WTC11 (cell line): ENCODE results near the gene SEMA6B. TPM values are rescaled to one million over a fixed set of nuclear protein-coding genes. Genes with fewer than 3 reads are reported as not detected.

ENCODE experiments used
- ATAC-seq: fragments of 200-7000 bp; cut with Tn5 transposase; 2 replicates; pipeline ENCODE4 v1.10.0; 2021; ENCODE audit warnings: mild to moderate bottlenecking, moderate library complexity
- CTCF ChIA-PET: fragments of 300-600 bp; sonication (Branson Sonifier 250); formaldehyde crosslinking; loops from one replicate; lab custom pipeline; 2021; ENCODE audit warnings: antibody characterized with exemption; lab: Charles Lee
- POLR2A ChIA-PET: fragments of 350-600 bp; sonication (Branson Sonifier 250); formaldehyde crosslinking; loops from one replicate; lab custom pipeline; 2021; ENCODE audit warnings: antibody characterized with exemption; lab: Charles Lee
- DNase-seq: peaks from one replicate; pipeline ENCODE4 v3.0.0; 2021; ENCODE audit warnings: low spot score
- H3K27ac Mint-ChIP-seq: 2 replicates; pipeline ENCODE4 v1.8.0; 2021; ENCODE audit warnings: mixed read lengths
- H3K27me3 Mint-ChIP-seq: 2 replicates; pipeline ENCODE4 v1.8.0; 2021; ENCODE audit warnings: low read depth, mild to moderate bottlenecking, moderate library complexity, mixed read lengths
- H3K36me3 Mint-ChIP-seq: 2 replicates; pipeline ENCODE4 v1.8.0; 2021; ENCODE audit warnings: mixed read lengths
- H3K4me1 Mint-ChIP-seq: 2 replicates; pipeline ENCODE4 v1.8.0; 2022; ENCODE audit warnings: mixed read lengths
- H3K4me3 Mint-ChIP-seq: 2 replicates; pipeline ENCODE4 v1.8.0; 2021; ENCODE audit warnings: mild to moderate bottlenecking, moderate library complexity, mixed read lengths
- H3K9me3 Mint-ChIP-seq: 2 replicates; pipeline ENCODE4 v1.8.0; 2021; ENCODE audit warnings: mixed read lengths
- AFF4 ChIP-seq: sonication (generic); formaldehyde crosslinking; IDR thresholded peaks from 2 replicates; pipeline ENCODE4 v1.8.1; 2023; ENCODE audit warnings: mild to moderate bottlenecking, missing genetic modification reagents, borderline replicate concordance
- AR ChIP-seq: fragments of 250-450 bp; sonication (Bioruptor Pico); IDR thresholded peaks from 2 replicates; pipeline ENCODE4 v1.9.0; 2021; ENCODE audit warnings: mild to moderate bottlenecking
- ATF2 ChIP-seq: sonication (generic); formaldehyde crosslinking; IDR thresholded peaks from 2 replicates; pipeline ENCODE4 v1.8.1; 2022; ENCODE audit warnings: low read depth, missing genetic modification reagents, borderline replicate concordance
- CTCF ChIP-seq: fragments of 200-600 bp; IDR thresholded peaks from 2 replicates; pipeline ENCODE4 v1.8.0; 2022; ENCODE audit warnings: antibody characterized with exemption
- EMX1 ChIP-seq: fragments of 250-450 bp; sonication (Bioruptor Pico); IDR thresholded peaks from 2 replicates; pipeline ENCODE4 v1.8.0; 2021; ENCODE audit warnings: mild to moderate bottlenecking
- GTF2I ChIP-seq: fragments of 250-450 bp; sonication (Bioruptor Pico); conservative IDR thresholded peaks from 2 replicates; pipeline ENCODE4 v1.4.0; 2021; ENCODE audit warnings: mild to moderate bottlenecking
- HMGXB4 ChIP-seq: sonication (generic); formaldehyde crosslinking; IDR thresholded peaks from 2 replicates; pipeline ENCODE4 v1.8.1; 2023; ENCODE audit warnings: mild to moderate bottlenecking, moderate library complexity, missing genetic modification reagents
- IRF2 ChIP-seq: sonication (generic); formaldehyde crosslinking; IDR thresholded peaks from 2 replicates; pipeline ENCODE4 v1.8.0; 2022; ENCODE audit warnings: low read depth, missing genetic modification reagents, borderline replicate concordance
- MAX ChIP-seq: sonication (generic); formaldehyde crosslinking; IDR thresholded peaks from 2 replicates; pipeline ENCODE4 v1.8.0; 2022; ENCODE audit warnings: mild to moderate bottlenecking, missing genetic modification reagents
- MYBL2 ChIP-seq: sonication (generic); formaldehyde crosslinking; IDR thresholded peaks from 2 replicates; pipeline ENCODE4 v1.8.1; 2023; ENCODE audit warnings: mild to moderate bottlenecking, moderate library complexity, missing genetic modification reagents
- NFATC4 ChIP-seq: fragments of 250-450 bp; sonication (Bioruptor Pico); IDR thresholded peaks from 2 replicates; pipeline ENCODE4 v1.9.0; 2021; ENCODE audit warnings: mild to moderate bottlenecking
- PREB ChIP-seq: sonication (generic); formaldehyde crosslinking; IDR thresholded peaks from 2 replicates; pipeline ENCODE4 v1.8.1; 2022; ENCODE audit warnings: mild to moderate bottlenecking, missing genetic modification reagents, moderate library complexity, borderline replicate concordance
- PRRX2 ChIP-seq: fragments of 250-450 bp; sonication (Bioruptor Pico); IDR thresholded peaks from 2 replicates; pipeline ENCODE4 v1.8.0; 2021; ENCODE audit warnings: mild to moderate bottlenecking
- TCF7 ChIP-seq: sonication (generic); formaldehyde crosslinking; IDR thresholded peaks from 2 replicates; pipeline ENCODE4 v1.8.0; 2022; ENCODE audit warnings: mild to moderate bottlenecking, low read depth, missing genetic modification reagents, moderate library complexity
- USF2 ChIP-seq: sonication (generic); formaldehyde crosslinking; IDR thresholded peaks from 2 replicates; pipeline ENCODE4 v1.8.1; 2023; ENCODE audit warnings: mild to moderate bottlenecking, missing genetic modification reagents, moderate library complexity
- ZNF121 ChIP-seq: sonication (generic); formaldehyde crosslinking; IDR thresholded peaks from 2 replicates; pipeline ENCODE4 v1.8.0; 2023; ENCODE audit warnings: missing genetic modification reagents
- ZNF532 ChIP-seq: fragments of 250-450 bp; sonication (Bioruptor Pico); IDR thresholded peaks from 2 replicates; pipeline ENCODE4 v1.9.0; 2021; ENCODE audit warnings: mild to moderate bottlenecking, borderline replicate concordance
- total RNA-seq: library from RNA; stranded (reverse); gene quantifications from 3 replicates; pipeline ENCODE4 v1.2.3, GENCODE V29; 2021

Gene SEMA6B
- total RNA-seq, 1 experiment from 2014 or later = 45.1 TPM

GRCh38 chr19:4567584-4568071 is 8.1 kb upstream of the SEMA6B start:
- H3K27ac Mint-ChIP-seq = no peak overlapping the region
- H3K9me3 Mint-ChIP-seq = no peaks in the 10 kb centered on the region
- CTCF ChIA-PET = interaction anchor here (0.6 to 14.6 kb wide), 40 partner anchors 9 to 301 kb away, joined by 3 to 217 read pairs (median 6); partner anchors contain the start of genes PLIN4 and PLIN5
- H3K4me3 Mint-ChIP-seq = no peak overlapping the region
- no peaks in the 10 kb centered on the region for H3K36me3 Mint-ChIP-seq
- H3K27me3 Mint-ChIP-seq = no peaks in the 10 kb centered on the region
- POLR2A ChIA-PET = no interaction called here
- peak; percentile 96 for DNase-seq
- H3K4me1 Mint-ChIP-seq = peaks cover 2% of the 10 kb centered on the region; the same call in 1 of the 2 replicates
- peak; percentile 94 for ATAC-seq
- 0 out of 2 replicates have a peak, but pooled peaks have one; percentile 77 for TF ChIP-seq EMX1 (CRISPR knock-in tag)
- TF ChIP-seq GTF2I (CRISPR knock-in tag) = peak; percentile 99
- TF ChIP-seq IRF2 (CRISPR knock-in tag) = no peak
- TF ChIP-seq PREB (CRISPR knock-in tag) = no peak
- TF ChIP-seq TCF7 (CRISPR knock-in tag) = no peak
- no peak for TF ChIP-seq MYBL2 (CRISPR knock-in tag)
- no peak for TF ChIP-seq AR (CRISPR knock-in tag)
- peak; percentile 44; the same call in 1 of the 2 replicates for TF ChIP-seq NFATC4 (CRISPR knock-in tag)
- no peak for TF ChIP-seq ATF2 (CRISPR knock-in tag)
- TF ChIP-seq HMGXB4 = no peak
- TF ChIP-seq CTCF = peak; percentile 99
- TF ChIP-seq ZNF121 = peak; percentile 90
- TF ChIP-seq AFF4 (CRISPR knock-in tag) = no peak
- TF ChIP-seq ZNF532 (CRISPR knock-in tag) = 0 out of 2 replicates have a peak, but pooled peaks have one; percentile 69
- 0 out of 2 replicates have a peak, but pooled peaks have one; percentile 64 for TF ChIP-seq PRRX2
- no peak for TF ChIP-seq USF2 (CRISPR knock-in tag)
- 0 out of 2 replicates have a peak, but pooled peaks have one; percentile 22 for TF ChIP-seq MAX (CRISPR knock-in tag)
